Measurements from ENCODE around the gene CDC25A.

CDC25A gene

GRCh38 chr3:48135552-48136495 is 52.4 kb downstream of the CDC25A start:
- Histone ChIP-seq H3K27me3 (no peaks in the 10 kb centered on the region), H3K36me3 (no peaks in the 10 kb centered on the region), H3K9me3 (no peaks in the 10 kb centered on the region), H3K4me3 (ENCODE audit: low read depth, low read length) (no peak overlapping the region), H3K4me1 (no peaks in the 10 kb centered on the region)
- no peak for DNase-seq
- TF ChIP-seq CTCF (IDR thresholded peaks at IDR 0.05; ENCODE audit: low read depth, low read length): no peak

- no peaks in the 10 kb centered on the region for H3K36me3 ChIP-seq
- no peak overlapping the region for H3K4me3 ChIP-seq (ENCODE audit: low read depth, low read length)
- no peaks in the 10 kb centered on the region for H3K9me3 ChIP-seq
- no peaks in the 10 kb centered on the region for H3K4me1 ChIP-seq
- no peak for TF ChIP-seq CTCF (IDR thresholded peaks at IDR 0.05; ENCODE audit: low read depth, low read length)
- DNase-seq: peak; percentile 7
- no peaks in the 10 kb centered on the region for H3K27me3 ChIP-seq
Observed at GRCh38 chr3:48130321-48130904, 57.8 kb downstream of the CDC25A start.

- Histone ChIP-seq H3K36me3 (no peaks in the 10 kb centered on the region), H3K4me3 (ENCODE audit: low read depth, low read length) (no peak overlapping the region), H3K9me3 (no peaks in the 10 kb centered on the region), H3K27me3 (no peaks in the 10 kb centered on the region), H3K4me1 (no peaks in the 10 kb centered on the region)
- no peak for TF ChIP-seq CTCF (IDR thresholded peaks at IDR 0.05; ENCODE audit: low read depth, low read length)
- no peak for DNase-seq
Observed at GRCh38 chr3:48129921-48130320, 58.3 kb downstream of the CDC25A start.

- TF ChIP-seq CTCF (IDR thresholded peaks at IDR 0.05; ENCODE audit: low read depth, low read length): no peak
Observed at GRCh38 chr3:48128774-48129173, 59.4 kb downstream of the CDC25A start.

GRCh38 chr3:48125886-48126622 is 62.2 kb downstream of the CDC25A start:
- Histone ChIP-seq H3K36me3 (no peaks in the 10 kb centered on the region), H3K9me3 (no peaks in the 10 kb centered on the region), H3K4me1 (no peaks in the 10 kb centered on the region), H3K27me3 (no peaks in the 10 kb centered on the region), H3K4me3 (ENCODE audit: low read depth, low read length) (no peak overlapping the region)
- DNase-seq: no peak
- no peak for TF ChIP-seq CTCF (IDR thresholded peaks at IDR 0.05; ENCODE audit: low read depth, low read length)

More at GRCh38 chr3:48128774-48129173, 59.4 kb downstream of the CDC25A start:
- no peaks in the 10 kb centered on the region for H3K27me3 ChIP-seq
- H3K4me1 ChIP-seq: no peaks in the 10 kb centered on the region
- no peaks in the 10 kb centered on the region for H3K36me3 ChIP-seq
- no peaks in the 10 kb centered on the region for H3K9me3 ChIP-seq
- no peak for DNase-seq
- no peak overlapping the region for H3K4me3 ChIP-seq (ENCODE audit: low read depth, low read length)

Data from BE2C (cell line).